HG02973 (cell line): ENCODE data around the gene ANKRD6.
A peak's percentile ranks its signal among the peaks of the same experiment; 100 is the strongest.
"Not testable (repeated sequence)": the region's sequence is repeated elsewhere in the genome, so short reads cannot be mapped to it uniquely, and the experiment has no call there.

ENCODE experiments used
- ATAC-seq: cut with Tn5 transposase; IDR thresholded peaks from one replicate; pipeline ENCODE4 v1.9.1; 2021; ENCODE audit warnings: moderate library complexity; ENCODE audit not compliant: unreplicated experiment

Gene ANKRD6

DNA sequence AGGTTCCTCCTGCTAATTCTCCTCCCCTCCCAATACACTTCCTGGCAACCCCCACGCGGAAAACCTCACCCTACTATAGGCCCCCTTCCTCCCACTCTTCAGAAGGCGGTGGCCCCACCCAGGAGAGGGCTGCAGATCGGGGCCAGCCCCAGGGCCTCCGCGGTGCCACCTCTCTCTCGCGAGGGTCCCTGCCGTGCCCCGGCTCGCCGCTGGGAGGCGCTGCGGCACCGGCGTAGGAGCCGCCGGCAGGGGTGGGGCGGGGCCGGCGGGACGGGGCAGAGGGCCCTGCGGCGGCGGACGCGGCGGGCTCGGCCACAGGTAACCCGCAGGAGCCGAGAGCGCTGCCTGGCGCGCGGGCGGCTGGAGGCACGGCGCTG lies at the start of gene ANKRD6:
TSS of gene ANKRD6 (plus strand) at position 278 of the 377 bp plus-strand sequence. CDS start 133,825 bp downstream, outside the sequence.
- peak; percentile 86 for ATAC-seq

DNA sequence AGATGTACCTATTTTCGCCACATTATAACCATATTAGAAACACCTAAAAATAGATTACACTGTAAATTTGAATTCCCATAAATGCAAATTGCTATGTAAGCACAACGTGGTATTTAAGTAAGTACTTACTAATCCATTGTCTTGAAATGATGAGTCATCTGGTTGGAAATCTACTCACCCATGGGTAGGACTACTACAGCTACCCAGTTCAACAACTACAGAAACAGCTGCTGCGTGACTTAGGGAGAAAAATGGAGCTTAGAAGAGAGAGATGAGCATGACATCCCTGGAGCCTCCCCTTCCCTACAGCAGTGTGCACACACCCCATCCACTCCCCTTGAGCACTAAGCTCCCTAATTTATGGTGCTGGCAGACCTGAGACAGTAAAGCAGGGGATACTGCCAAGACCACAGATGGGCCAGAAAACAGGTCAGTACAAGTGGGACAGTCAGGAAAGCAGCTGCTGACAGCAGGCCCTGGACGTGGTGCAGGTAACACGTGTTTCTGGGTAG lies 47.7 kb upstream of the ANKRD6 start:
- peak; percentile 41 for ATAC-seq

GRCh38 chr6:89385846-89386245 lies 47.1 kb upstream of the ANKRD6 start:
- no peak for ATAC-seq

DNA sequence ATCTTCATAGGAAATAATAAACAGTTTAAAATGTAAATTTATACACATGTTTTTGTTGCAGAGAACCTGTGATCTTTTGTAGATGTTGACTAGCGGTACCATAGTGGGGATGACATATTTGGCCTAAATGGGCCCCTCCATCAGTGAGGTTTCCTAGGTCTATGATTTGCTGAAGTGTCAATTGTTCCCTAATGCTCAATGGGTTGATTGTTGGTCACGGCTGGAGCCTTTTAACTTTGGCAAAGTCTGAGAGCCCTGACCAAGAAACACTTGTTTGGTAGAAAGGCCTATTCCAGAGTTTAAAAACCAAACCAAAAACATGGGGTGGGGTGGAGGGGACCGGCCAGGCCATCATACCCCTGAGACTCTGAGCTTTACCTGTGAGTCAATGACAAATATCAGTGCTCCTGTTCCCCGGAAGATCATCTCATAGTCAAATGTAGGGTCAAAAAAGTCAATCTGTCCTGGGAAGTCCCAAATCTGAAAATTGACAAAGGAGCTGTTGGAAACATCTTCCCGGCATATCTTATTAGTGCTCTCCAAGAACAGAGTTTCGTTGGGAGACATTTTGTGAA lies 45.9 kb upstream of the ANKRD6 start:
- ATAC-seq, result peak; percentile 10

DNA sequence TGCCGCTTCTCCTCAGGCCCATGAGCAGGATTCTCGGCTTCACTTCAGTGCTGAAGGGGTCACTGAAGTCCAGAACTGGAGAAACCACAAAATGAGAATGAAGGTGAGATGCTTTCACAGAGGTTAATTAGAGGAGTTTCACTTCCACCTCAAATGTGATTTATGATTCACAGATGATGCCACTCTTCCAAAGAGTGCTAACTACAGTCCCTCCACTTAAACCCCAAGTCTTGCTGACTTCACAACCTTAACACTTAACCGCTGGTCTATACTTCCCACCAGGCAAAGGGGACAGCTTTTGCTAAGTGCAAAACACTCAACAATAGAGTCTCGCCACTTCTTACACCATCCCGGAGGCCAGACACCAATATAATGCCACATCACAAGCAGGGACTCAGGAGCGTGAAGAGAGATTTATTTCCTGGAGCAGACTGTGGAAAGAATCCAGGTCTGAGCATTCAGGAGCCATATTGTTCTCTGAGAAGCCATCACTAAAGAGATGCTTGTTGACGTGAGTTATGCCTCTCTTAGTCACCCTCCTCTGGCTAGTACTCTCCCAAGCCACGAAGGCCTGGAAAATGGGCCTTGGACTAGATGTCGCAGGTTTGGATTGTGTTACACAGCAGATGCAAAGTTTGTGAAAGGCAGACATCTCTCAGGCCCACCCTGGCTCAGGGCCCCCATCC lies 45.3 kb upstream of the ANKRD6 start:
- ATAC-seq, result peak; percentile 92

GRCh38 chr6:89388846-89389245 lies 44.1 kb upstream of the ANKRD6 start:
- ATAC-seq, result no peak

DNA sequence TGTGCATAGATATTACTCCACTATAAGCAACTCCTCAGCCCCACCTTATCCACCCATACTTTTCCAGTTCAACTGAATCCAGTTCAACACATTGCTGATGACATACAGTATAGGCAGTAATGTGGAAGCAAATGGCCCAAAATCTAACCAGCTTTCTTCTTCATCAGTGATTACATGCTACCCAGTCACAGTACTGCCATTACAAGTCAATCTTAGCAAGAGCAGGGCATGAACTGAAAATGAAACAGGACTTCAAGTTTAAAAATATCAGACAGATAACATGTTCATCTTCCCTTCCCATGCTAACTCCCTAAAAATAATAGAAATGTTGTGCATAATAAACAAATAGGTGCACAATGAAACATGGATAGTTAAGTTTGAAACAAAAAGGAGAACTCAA lies 40.1 kb upstream of the ANKRD6 start:
- ATAC-seq, result no peak

GRCh38 chr6:89393659-89394058 lies 39.3 kb upstream of the ANKRD6 start:
- ATAC-seq, result no peak

GRCh38 chr6:89397884-89398283 lies 35.1 kb upstream of the ANKRD6 start:
- not testable (repeated sequence) for ATAC-seq

DNA sequence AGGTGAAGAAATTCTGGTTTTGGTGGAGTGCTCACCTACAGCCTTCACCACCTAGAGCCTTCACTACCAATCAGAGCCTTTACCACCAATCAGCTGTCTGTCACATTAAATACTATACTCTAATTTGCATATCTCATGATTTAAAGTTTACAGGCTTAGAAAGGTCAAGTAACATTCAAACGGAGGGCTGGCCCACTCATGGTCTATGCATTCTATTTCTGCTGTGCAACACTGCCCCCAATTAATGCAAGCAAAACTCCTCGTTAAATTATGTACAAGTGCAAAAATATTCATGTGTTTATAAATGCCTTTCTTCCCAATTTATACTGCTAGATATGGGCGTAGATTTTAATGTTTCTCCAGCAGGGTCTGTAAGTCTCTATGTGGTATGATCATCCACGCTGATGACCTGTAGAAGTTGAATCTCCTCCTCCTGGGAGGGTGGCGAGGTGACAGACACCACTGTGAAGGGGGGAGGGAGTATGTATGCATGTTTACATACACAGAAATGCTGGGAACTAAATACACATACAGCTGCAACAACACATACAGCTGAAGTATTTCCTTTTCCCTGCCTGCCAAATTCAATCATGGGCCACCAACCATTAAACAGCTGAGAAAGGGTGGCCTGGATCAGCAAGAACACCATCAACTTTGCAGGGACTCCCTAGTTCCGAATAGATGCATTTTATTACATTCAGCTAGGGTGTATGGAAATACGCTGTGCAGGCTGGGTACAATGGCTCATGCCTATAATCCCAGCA lies 34.0 kb upstream of the ANKRD6 start:
- ATAC-seq, result no peak

DNA sequence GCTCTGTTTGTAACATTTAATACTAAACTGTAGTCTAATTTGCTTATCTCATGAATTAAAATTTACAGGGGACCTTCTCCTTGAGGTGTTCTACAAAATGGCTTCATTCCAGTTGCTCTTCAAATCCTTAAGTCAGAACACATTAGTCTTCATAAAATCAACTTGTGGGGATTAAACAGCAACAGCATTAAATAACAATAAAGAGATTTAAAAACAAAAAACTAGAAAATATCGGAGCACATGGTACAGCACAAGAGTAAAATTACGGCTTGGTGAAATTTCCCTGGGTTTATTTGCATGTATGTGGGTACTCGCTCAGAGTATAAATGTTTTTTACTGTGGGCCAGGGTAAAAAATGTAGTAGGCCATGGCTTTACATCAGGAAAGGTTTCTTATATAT lies 32.9 kb upstream of the ANKRD6 start:
- ATAC-seq, result no peak

DNA sequence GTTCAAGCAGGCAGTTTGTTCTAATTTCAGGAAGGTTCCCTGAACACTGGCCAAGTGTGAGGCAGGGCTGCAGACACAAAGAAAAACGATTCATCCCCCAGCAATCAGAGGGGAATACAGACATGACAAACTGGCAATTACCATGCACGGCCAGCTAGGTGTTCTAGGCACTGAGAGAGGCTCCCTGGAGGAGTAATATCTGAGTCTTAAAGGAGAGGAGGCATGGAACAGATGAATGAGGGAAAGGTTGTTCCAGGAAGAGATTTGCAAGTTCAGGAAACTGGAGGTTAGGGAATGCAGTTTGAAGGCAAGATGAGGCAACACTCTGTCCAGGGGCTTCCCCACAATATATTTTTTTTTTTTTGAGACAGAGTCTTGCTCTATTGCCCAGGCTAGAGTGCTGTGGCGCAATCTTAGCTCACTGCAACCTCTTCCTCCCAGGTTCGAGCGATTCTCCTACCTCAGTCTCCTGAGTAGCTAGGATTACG lies 32.0 kb upstream of the ANKRD6 start:
- no peak for ATAC-seq

DNA sequence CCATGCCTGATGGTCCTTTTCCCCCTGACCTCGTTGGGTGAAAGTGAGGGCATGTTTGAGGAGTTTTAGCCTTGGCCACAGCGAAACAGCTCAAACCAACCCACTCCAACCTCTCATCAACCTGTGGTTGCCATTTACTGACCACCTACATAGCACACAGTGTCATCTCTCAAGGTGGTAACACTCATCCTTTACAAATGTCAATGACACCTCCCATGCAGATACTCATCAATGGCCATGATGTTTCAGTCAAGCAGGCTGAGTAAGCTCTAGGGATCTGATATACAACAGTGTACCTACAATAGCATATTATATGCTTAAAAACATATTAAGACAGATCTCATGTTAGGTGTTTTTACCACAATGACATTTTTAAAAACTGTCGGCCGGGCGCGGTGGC lies 30.2 kb upstream of the ANKRD6 start:
- ATAC-seq, result no peak

DNA sequence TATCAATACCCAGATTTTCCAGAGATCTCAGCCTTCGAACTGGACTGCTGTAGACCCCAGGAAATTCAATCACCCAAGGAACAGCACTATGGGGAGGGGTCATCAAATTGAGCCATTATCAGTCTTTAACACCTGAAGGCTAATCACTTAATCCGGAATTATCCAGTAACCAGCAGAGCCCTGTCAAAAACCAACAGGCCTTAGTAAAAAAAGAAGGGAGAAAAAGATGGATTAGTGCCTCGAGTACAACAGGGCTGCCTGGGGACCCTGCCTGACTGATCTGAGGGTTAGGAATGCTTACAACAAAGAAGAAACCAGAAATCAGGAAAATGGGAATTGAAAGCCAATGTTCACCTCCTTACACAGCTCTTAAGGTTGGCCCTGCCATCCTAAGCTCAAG lies 28.4 kb upstream of the ANKRD6 start:
- ATAC-seq, result no peak

DNA sequence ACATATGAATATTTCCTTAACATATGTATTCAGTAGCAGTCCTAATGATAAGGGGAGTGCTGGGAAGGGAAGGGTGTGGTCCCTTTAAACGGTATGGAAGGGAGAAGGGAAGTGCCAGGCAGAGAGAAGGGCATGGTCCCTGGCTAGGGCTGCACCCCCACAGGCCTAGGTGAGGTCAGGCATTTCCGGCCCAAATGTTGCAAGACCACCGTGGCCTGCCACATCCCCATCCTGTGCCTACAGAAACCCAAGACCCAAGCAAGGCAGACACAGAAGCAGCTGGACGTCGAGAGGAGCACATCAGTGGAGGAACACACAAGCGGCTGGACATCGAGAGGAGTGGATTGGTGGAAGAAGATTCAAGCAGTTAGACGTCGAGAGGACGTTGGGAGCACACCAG lies 26.8 kb upstream of the ANKRD6 start:
- no peak for ATAC-seq

- no peak for ATAC-seq
These were observed 23.4 kb upstream of the ANKRD6 start for GRCh38 chr6:89409461-89410035.

- no peak for ATAC-seq
These were observed 22.7 kb upstream of the ANKRD6 start for GRCh38 chr6:89410231-89410761.

DNA sequence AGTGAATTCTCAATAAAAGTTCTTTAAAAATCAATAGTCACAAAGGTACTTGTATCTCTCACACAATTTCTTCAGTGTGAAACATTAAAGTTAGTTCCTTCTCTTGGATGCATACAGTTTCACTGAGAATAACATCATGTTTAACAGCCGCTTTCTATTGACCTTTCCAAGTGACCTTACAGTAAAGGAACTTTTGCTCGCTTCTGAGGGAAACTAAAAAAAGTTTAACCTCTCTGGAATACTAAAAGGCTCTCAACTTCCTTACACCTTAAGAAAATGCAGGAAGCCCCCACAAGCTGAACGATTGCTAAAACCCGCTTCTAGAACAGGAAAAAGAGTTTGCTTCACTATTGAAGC lies 22.2 kb upstream of the ANKRD6 start:
- ATAC-seq, result no peak

GRCh38 chr6:89411145-89412070 lies 21.5 kb upstream of the ANKRD6 start:
- ATAC-seq, result peak; percentile 43
